GM20000 (cell line): ENCODE measurements around the gene NELL1.

Experiments used
- DNase-seq: peaks from one replicate; pipeline ENCODE4 v3.0.0; 2012; ENCODE audit warnings: low spot score
- TF ChIP-seq, protein P1 (sequence below): IDR thresholded peaks from 2 replicates; pipeline ENCODE4 v1.5.1; 2012; ENCODE audit warnings: mild to moderate bottlenecking, control low read depth; ENCODE audit errors: extremely low read depth, missing control alignments

The NELL1 gene

DNA sequence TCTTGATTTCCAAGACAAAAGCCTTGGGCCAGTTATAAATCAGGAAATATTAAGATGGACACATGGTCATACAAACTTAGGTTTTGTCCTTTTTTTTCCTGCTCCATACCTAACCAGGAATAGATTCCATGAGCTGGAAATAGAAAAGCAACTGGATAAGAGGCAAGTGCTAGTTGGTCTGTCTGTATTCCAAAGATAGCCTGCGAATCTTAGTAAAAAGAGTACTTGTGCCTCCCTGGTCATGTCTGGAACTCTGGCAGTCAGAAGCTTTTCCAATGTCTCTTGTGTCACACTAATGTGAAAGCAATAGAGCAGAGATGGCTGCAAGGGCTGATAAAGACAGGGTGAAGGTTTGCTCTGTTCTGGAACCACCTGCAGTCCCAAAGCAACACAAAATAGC, 933.3 kb downstream of the NELL1 start:
- no peak for DNase-seq
- TF ChIP-seq, protein P1, sequence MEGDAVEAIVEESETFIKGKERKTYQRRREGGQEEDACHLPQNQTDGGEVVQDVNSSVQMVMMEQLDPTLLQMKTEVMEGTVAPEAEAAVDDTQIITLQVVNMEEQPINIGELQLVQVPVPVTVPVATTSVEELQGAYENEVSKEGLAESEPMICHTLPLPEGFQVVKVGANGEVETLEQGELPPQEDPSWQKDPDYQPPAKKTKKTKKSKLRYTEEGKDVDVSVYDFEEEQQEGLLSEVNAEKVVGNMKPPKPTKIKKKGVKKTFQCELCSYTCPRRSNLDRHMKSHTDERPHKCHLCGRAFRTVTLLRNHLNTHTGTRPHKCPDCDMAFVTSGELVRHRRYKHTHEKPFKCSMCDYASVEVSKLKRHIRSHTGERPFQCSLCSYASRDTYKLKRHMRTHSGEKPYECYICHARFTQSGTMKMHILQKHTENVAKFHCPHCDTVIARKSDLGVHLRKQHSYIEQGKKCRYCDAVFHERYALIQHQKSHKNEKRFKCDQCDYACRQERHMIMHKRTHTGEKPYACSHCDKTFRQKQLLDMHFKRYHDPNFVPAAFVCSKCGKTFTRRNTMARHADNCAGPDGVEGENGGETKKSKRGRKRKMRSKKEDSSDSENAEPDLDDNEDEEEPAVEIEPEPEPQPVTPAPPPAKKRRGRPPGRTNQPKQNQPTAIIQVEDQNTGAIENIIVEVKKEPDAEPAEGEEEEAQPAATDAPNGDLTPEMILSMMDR, result no peak

DNA sequence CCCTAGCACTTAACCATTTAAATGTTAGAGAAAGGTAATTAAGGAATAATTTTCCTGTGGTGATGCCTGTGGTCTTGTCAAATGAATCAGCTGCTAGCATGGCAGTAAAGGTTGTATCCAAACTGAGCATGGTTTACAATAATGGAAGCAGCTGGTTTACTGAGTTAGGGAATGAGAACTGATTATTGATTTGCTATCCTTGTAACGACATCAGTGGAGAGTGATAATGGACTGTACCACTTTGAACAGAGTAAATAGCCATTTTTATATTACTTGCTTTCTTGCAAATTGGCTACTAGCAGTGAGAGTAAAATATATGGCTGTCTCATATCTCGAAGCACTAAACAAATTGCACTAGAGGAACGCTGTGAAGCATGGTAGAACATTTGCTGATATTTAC, 934.5 kb downstream of the NELL1 start:
- no peak for DNase-seq
- TF ChIP-seq, protein P1, result no peak

DNA sequence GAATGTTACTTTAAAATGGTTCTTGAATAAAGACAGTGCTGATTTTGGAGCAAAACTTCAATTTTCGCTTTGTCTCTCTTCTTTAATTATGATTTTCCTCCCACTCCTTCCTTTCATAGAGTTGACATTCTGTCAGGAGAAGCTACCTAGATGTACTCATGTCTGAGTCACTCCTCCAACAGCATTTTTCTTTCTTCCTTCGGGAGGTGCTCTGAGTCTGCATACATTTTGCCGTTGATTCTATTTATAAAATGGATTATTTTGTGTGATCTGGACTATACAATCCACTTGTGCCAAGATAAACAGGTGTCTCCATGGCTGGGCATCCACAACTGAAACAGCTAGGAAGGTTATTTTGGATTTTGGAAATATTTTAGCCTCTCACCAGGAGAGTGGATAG, 935.2 kb downstream of the NELL1 start:
- DNase-seq, result no peak
- TF ChIP-seq, protein P1, result no peak

- no peak for DNase-seq
- TF ChIP-seq, protein P1, result no peak
Observed at GRCh38 chr11:21612326-21612725, 942.9 kb downstream of the NELL1 start.

DNA sequence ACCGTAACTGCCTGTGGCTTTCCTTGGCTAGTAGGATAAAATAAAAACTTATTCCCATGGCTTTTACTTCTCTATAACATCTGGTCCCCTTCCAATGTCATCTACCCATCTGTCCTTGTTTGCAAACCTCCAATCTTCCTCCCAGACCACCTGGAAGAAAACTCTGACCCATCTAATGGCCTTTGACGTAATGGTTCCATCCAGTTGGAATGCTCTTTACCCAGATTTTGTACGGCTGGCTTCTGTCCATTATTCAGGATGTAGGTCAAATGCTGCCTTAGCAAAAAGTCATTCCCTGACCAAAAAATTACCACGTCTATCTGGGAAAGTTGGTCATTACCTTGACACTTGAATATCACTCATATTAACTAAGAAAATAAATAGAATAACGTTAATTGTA, 945.6 kb downstream of the NELL1 start:
- DNase-seq, result no peak
- TF ChIP-seq, protein P1, result no peak

DNA sequence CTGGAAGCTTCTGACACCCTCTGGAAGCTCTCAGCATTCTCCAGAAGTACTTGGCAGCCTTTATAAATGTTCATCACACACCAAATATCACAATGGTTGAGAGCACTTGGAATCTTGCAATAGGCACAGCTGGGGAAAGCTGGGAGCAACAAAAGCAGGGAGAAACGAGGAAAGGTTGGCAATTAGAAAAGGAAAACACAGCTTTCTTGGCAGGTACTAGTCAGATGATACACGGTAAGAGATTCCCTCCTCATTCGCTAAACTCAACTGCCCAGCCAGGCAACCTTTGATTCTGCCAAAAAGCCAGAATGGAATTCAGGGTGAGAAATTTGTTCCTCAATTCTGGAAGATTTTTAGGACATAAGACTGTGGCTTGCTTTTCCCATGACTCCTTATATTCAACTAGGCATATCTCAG, 946.6 kb downstream of the NELL1 start:
- TF ChIP-seq, protein P1, result no peak
- DNase-seq, result no peak

- TF ChIP-seq, protein P1, result no peak
- no peak for DNase-seq
Observed at GRCh38 chr11:21622566-21622965, 953.2 kb downstream of the NELL1 start.
